ENCODE data around the gene CLCN5.

The CLCN5 gene

DNA sequence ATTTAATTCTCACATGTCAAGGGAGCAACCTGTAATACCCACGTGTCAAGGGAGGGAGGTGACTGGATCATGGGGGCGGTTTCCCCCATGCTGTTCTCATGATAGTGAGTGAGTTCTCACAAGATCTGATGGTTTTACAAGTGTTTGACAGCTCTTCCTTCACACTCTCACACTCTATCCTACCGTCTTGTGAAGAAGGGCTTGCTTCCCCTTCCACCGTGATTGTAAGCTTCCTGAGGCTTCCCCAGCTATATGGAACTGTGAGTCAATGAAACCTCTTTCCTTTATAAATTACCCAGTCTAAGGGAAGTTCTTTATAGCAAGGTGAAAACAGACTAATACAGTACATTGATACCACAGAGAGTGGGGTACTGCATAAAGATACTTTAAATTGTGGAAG is 25.4 kb upstream of the CLCN5 start:
- H3K27ac ChIP-seq (ENCODE audit: low read depth, low read length), result no peak overlapping the region
- TF ChIP-seq, protein P1, sequence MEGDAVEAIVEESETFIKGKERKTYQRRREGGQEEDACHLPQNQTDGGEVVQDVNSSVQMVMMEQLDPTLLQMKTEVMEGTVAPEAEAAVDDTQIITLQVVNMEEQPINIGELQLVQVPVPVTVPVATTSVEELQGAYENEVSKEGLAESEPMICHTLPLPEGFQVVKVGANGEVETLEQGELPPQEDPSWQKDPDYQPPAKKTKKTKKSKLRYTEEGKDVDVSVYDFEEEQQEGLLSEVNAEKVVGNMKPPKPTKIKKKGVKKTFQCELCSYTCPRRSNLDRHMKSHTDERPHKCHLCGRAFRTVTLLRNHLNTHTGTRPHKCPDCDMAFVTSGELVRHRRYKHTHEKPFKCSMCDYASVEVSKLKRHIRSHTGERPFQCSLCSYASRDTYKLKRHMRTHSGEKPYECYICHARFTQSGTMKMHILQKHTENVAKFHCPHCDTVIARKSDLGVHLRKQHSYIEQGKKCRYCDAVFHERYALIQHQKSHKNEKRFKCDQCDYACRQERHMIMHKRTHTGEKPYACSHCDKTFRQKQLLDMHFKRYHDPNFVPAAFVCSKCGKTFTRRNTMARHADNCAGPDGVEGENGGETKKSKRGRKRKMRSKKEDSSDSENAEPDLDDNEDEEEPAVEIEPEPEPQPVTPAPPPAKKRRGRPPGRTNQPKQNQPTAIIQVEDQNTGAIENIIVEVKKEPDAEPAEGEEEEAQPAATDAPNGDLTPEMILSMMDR (IDR thresholded peaks at IDR 0.05; ENCODE audit: insufficient read depth, low read length, poor library complexity, severe bottlenecking), result no peak
- H3K27me3 ChIP-seq (ENCODE audit: low read length), result no peaks in the 10 kb centered on the region

DNA sequence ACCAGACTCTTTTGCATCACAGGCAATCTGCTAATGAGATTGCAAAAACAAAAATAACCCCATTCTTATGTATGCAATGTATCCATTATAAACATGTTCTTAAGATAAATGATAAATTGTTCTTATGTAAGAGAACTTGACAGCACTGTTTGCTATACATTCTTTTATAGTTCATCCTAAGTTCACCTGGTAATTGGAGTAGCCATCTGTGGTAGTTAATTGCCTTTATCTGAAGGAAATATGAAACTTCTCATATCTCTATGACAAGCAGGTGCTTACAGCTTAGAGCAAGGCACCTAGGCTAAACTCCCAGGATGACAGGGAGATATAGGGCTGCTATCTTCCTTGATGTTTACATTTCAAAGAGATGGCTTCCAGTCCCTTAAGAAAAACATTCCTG is 21.3 kb upstream of the CLCN5 start:
- Histone ChIP-seq H3K27me3 (ENCODE audit: low read length) (no peaks in the 10 kb centered on the region), H3K9ac (ENCODE audit: low read length) (no peak overlapping the region), H2AFZ (ENCODE audit: low read depth, low read length, severe bottlenecking) (no peak overlapping the region), H3K27ac (ENCODE audit: low read depth, low read length) (no peak overlapping the region), H3F3A (ENCODE audit: insufficient read depth) (no peaks in the 10 kb centered on the region), H3K9me3 (ENCODE audit: insufficient read depth, low read length) (no peaks in the 10 kb centered on the region), H3K9me2 (replicated peaks; ENCODE audit: insufficient read depth, low read length) (no peaks in the 10 kb centered on the region), H3K4me3 (ENCODE audit: insufficient read depth, low read length, poor library complexity, severe bottlenecking) (no peak overlapping the region), H3K36me3 (ENCODE audit: low read length) (no peaks in the 10 kb centered on the region), H3K79me2 (ENCODE audit: insufficient read depth, low read length) (no peaks in the 10 kb centered on the region), H3K4me2 (ENCODE audit: low read depth, low read length, poor library complexity, severe bottlenecking) (no peak overlapping the region), H4K20me1 (ENCODE audit: low read depth, low read length) (no peaks in the 10 kb centered on the region)
- no peak for TF ChIP-seq EZH2phosphoT487 (conservative IDR thresholded peaks at IDR 0.05; ENCODE audit: low read length)
- TF ChIP-seq, protein P1 (IDR thresholded peaks at IDR 0.05; ENCODE audit: insufficient read depth, low read length, poor library complexity, severe bottlenecking), result no peak

More for the DNA sequence above, 25.4 kb upstream of the CLCN5 start:
- no peaks in the 10 kb centered on the region for H3K79me2 ChIP-seq (ENCODE audit: insufficient read depth, low read length)
- no peak overlapping the region for H3K9ac ChIP-seq (ENCODE audit: low read length)
- H3K9me2 ChIP-seq (replicated peaks; ENCODE audit: insufficient read depth, low read length), result no peaks in the 10 kb centered on the region
- H3K36me3 ChIP-seq (ENCODE audit: low read length), result no peaks in the 10 kb centered on the region
- no peaks in the 10 kb centered on the region for H3F3A ChIP-seq (ENCODE audit: insufficient read depth)
- no peaks in the 10 kb centered on the region for H3K9me3 ChIP-seq (ENCODE audit: insufficient read depth, low read length)
- no peak overlapping the region for H2AFZ ChIP-seq (ENCODE audit: low read depth, low read length, severe bottlenecking)
- no peak overlapping the region for H3K4me2 ChIP-seq (ENCODE audit: low read depth, low read length, poor library complexity, severe bottlenecking)
- no peaks in the 10 kb centered on the region for H4K20me1 ChIP-seq (ENCODE audit: low read depth, low read length)
- H3K4me3 ChIP-seq (ENCODE audit: insufficient read depth, low read length, poor library complexity, severe bottlenecking), result no peak overlapping the region

- Histone ChIP-seq H2AFZ (ENCODE audit: low read depth, low read length, severe bottlenecking) (no peak overlapping the region), H3K27ac (ENCODE audit: low read depth, low read length) (no peak overlapping the region), H3K4me3 (ENCODE audit: insufficient read depth, low read length, poor library complexity, severe bottlenecking) (no peak overlapping the region), H3K4me2 (ENCODE audit: low read depth, low read length, poor library complexity, severe bottlenecking) (no peak overlapping the region), H3K27me3 (ENCODE audit: low read length) (no peaks in the 10 kb centered on the region), H4K20me1 (ENCODE audit: low read depth, low read length) (no peaks in the 10 kb centered on the region), H3F3A (ENCODE audit: insufficient read depth) (no peaks in the 10 kb centered on the region), H3K79me2 (ENCODE audit: insufficient read depth, low read length) (no peaks in the 10 kb centered on the region), H3K36me3 (ENCODE audit: low read length) (no peaks in the 10 kb centered on the region), H3K9ac (ENCODE audit: low read length) (no peak overlapping the region), H3K9me3 (ENCODE audit: insufficient read depth, low read length) (no peaks in the 10 kb centered on the region), H3K9me2 (replicated peaks; ENCODE audit: insufficient read depth, low read length) (no peaks in the 10 kb centered on the region)
- TF ChIP-seq, protein P1 (IDR thresholded peaks at IDR 0.05; ENCODE audit: insufficient read depth, low read length, poor library complexity, severe bottlenecking), result no peak
- TF ChIP-seq EZH2phosphoT487 (conservative IDR thresholded peaks at IDR 0.05; ENCODE audit: low read length), result no peak
Observed at GRCh38 chrX:49910344-49910743, 12.1 kb upstream of the CLCN5 start.

- Histone ChIP-seq H3K79me2 (ENCODE audit: insufficient read depth, low read length) (no peaks in the 10 kb centered on the region), H4K20me1 (ENCODE audit: low read depth, low read length) (no peaks in the 10 kb centered on the region), H3K9me2 (replicated peaks; ENCODE audit: insufficient read depth, low read length) (no peaks in the 10 kb centered on the region), H3K27me3 (ENCODE audit: low read length) (no peaks in the 10 kb centered on the region), H3K4me2 (ENCODE audit: low read depth, low read length, poor library complexity, severe bottlenecking) (no peak overlapping the region), H3K27ac (ENCODE audit: low read depth, low read length) (no peak overlapping the region), H3K9me3 (ENCODE audit: insufficient read depth, low read length) (no peaks in the 10 kb centered on the region), H3K9ac (ENCODE audit: low read length) (no peak overlapping the region), H3K4me3 (ENCODE audit: insufficient read depth, low read length, poor library complexity, severe bottlenecking) (no peak overlapping the region), H2AFZ (ENCODE audit: low read depth, low read length, severe bottlenecking) (no peak overlapping the region), H3F3A (ENCODE audit: insufficient read depth) (no peaks in the 10 kb centered on the region), H3K36me3 (ENCODE audit: low read length) (no peaks in the 10 kb centered on the region)
- TF ChIP-seq, protein P1 (IDR thresholded peaks at IDR 0.05; ENCODE audit: insufficient read depth, low read length, poor library complexity, severe bottlenecking), result no peak
- no peak for TF ChIP-seq EZH2phosphoT487 (conservative IDR thresholded peaks at IDR 0.05; ENCODE audit: low read length)
Observed at GRCh38 chrX:49912086-49912485, 10.3 kb upstream of the CLCN5 start.

Data from SU-DHL-6 (cell line).